Neural cell (in vitro differentiated cells): ENCODE data around the gene PLAU. TPM values are rescaled to one million over a fixed set of nuclear protein-coding genes. Genes with fewer than 3 reads are reported as not detected.
"Not testable (repeated sequence)": the region's sequence is repeated elsewhere in the genome, so short reads cannot be mapped to it uniquely, and the experiment has no call there.

ENCODE experiments used
- H2AFZ ChIP-seq: fragments of 200-600, 300-800 bp; sonication (generic), shearing (Covaris generic); 2 replicates; pipeline ENCODE4 v1.6.0; 2014; ENCODE audit warnings: low read depth, mild to moderate bottlenecking, antibody characterized with exemption, low read length, moderate library complexity
- H3F3A ChIP-seq: fragments of 200-600 bp; shearing (Covaris generic); 2 replicates; pipeline ENCODE4 v1.6.1; 2016; ENCODE audit warnings: mild to moderate bottlenecking, moderate library complexity, mixed read lengths, antibody characterized with exemption, low read length; ENCODE audit not compliant: insufficient read depth, poor library complexity, severe bottlenecking
- H3K27ac ChIP-seq: fragments of 200-600, 300-800 bp; sonication (generic), shearing (Covaris generic); 2 replicates; pipeline ENCODE4 v1.5.1; 2014; ENCODE audit warnings: mild to moderate bottlenecking, low read length, moderate library complexity
- H3K27me3 ChIP-seq: fragments of 300-800, 200-600 bp; sonication (generic), shearing (Covaris generic); 2 replicates; pipeline ENCODE4 v1.6.0; 2014; ENCODE audit warnings: mild to moderate bottlenecking, low read depth, low read length, moderate library complexity; ENCODE audit not compliant: insufficient read depth
- H3K36me3 ChIP-seq: fragments of 300-800, 200-600 bp; sonication (generic), shearing (Covaris generic); 2 replicates; pipeline ENCODE4 v1.5.1; 2014; ENCODE audit warnings: mild to moderate bottlenecking, antibody characterized with exemption, low read length, moderate library complexity; ENCODE audit not compliant: insufficient read depth
- H3K4me2 ChIP-seq: fragments of 300-800, 200-600 bp; sonication (generic), shearing (Covaris generic); 2 replicates; pipeline ENCODE4 v1.6.0; 2014; ENCODE audit warnings: mild to moderate bottlenecking, low read length
- H3K4me3 ChIP-seq: fragments of 300-800, 200-600 bp; sonication (generic), shearing (Covaris generic); 2 replicates; pipeline ENCODE4 v1.5.1; 2014; ENCODE audit warnings: mild to moderate bottlenecking, low read length, moderate library complexity
- H3K79me2 ChIP-seq: fragments of 200-600 bp; shearing (Covaris generic); replicated peaks from 2 replicates; pipeline ENCODE4 v1.6.0; 2014; ENCODE audit warnings: mild to moderate bottlenecking, low read length, moderate library complexity; ENCODE audit not compliant: insufficient read depth
- H3K9ac ChIP-seq: fragments of 300-800, 200-600 bp; sonication (generic), shearing (Covaris generic); 2 replicates; pipeline ENCODE4 v1.6.1; 2016; ENCODE audit warnings: mild to moderate bottlenecking, low read length, mixed read lengths
- H3K9me2 ChIP-seq: fragments of 200-600 bp; shearing (Covaris generic); 2 replicates; pipeline ENCODE4 v1.6.1; 2016; ENCODE audit warnings: mild to moderate bottlenecking, low read length, mixed read lengths; ENCODE audit not compliant: insufficient read depth
- H3K9me3 ChIP-seq: fragments of 200-600, 300-800 bp; sonication (generic), shearing (Covaris generic); 2 replicates; pipeline ENCODE4 v1.6.1; 2016; ENCODE audit warnings: mild to moderate bottlenecking, mixed run types, low read length, moderate library complexity, mixed read lengths
- H4K20me1 ChIP-seq: fragments of 200-600 bp; shearing (Covaris generic); 2 replicates; pipeline ENCODE4 v1.6.1; 2016; ENCODE audit warnings: mild to moderate bottlenecking, mixed run types; ENCODE audit not compliant: insufficient read depth
- CTCF ChIP-seq: fragments of 450-650 bp; IDR thresholded peaks from 2 replicates; pipeline ENCODE4 v1.5.1; 2014; ENCODE audit warnings: antibody characterized with exemption, mild to moderate bottlenecking, moderate library complexity; ENCODE audit not compliant: poor library complexity, severe bottlenecking
- EP300 ChIP-seq: fragments of 450-650 bp; conservative IDR thresholded peaks from 2 replicates; pipeline ENCODE4 v1.6.1; 2014; ENCODE audit warnings: antibody characterized with exemption, mild to moderate bottlenecking, moderate library complexity; ENCODE audit not compliant: poor library complexity, severe bottlenecking
- EZH2 ChIP-seq: fragments of 200-600, 300-800 bp; shearing (Covaris generic), sonication (generic); IDR thresholded peaks from 2 replicates; pipeline ENCODE4 v1.6.1; 2014; ENCODE audit warnings: antibody characterized with exemption, low read length, borderline replicate concordance, mild to moderate bottlenecking; ENCODE audit not compliant: insufficient read depth, poor library complexity, severe bottlenecking
- MXI1 ChIP-seq: fragments of 450-650 bp; conservative IDR thresholded peaks from 2 replicates; pipeline ENCODE4 v1.6.1; 2014; ENCODE audit warnings: antibody characterized with exemption, mild to moderate bottlenecking; ENCODE audit not compliant: poor library complexity, severe bottlenecking
- POLR2AphosphoS5 ChIP-seq: IDR thresholded peaks from 2 replicates; pipeline ENCODE4 v1.6.1; 2012
- RAD21 ChIP-seq: fragments of 450-650 bp; conservative IDR thresholded peaks from 2 replicates; pipeline ENCODE4 v1.6.1; 2014; ENCODE audit warnings: antibody characterized with exemption, mild to moderate bottlenecking, moderate library complexity
- REST ChIP-seq: IDR thresholded peaks from 2 replicates; pipeline ENCODE4 v1.6.1; 2012; ENCODE audit warnings: borderline replicate concordance
- SMC3 ChIP-seq: fragments of 450-650 bp; conservative IDR thresholded peaks from 2 replicates; pipeline ENCODE4 v1.6.1; 2014; ENCODE audit warnings: antibody characterized with exemption, mild to moderate bottlenecking, moderate library complexity; ENCODE audit not compliant: poor library complexity
- TAF1 ChIP-seq: IDR thresholded peaks from 2 replicates; pipeline ENCODE4 v1.6.1; 2012; ENCODE audit warnings: low read depth
- polyA plus RNA-seq: library from polyadenylated mRNA; depleted of rRNA; stranded (reverse); fragments of >200 nt; gene quantifications from 2 replicates; pipeline ENCODE4 v1.2.3, GENCODE V29; 2014

Gene PLAU
- polyA plus RNA-seq, 1 donor from 2014 or later, result 1.1 TPM

GRCh38 chr10:73887294-73888039 lies 23.5 kb upstream of the PLAU start (continued):
- no peak for TF ChIP-seq EZH2
- no peak for TF ChIP-seq EP300

GRCh38 chr10:73888514-73888913 lies 22.4 kb upstream of the PLAU start:
- Histone ChIP-seq H2AFZ (no peak overlapping the region), H3F3A (no peaks in the 10 kb centered on the region), H3K36me3 (no peaks in the 10 kb centered on the region), H3K9me2 (no peaks in the 10 kb centered on the region), H3K9me3 (no peaks in the 10 kb centered on the region), H3K4me2 (no peak overlapping the region), H4K20me1 (no peaks in the 10 kb centered on the region), H3K4me3 (no peak overlapping the region), H3K9ac (no peak overlapping the region), H3K27me3 (no peaks in the 10 kb centered on the region), H3K79me2 (no peaks in the 10 kb centered on the region), H3K27ac (no peak overlapping the region)
- no peak for TF ChIP-seq EP300
- no peak for TF ChIP-seq REST
- no peak for TF ChIP-seq EZH2
- no peak for TF ChIP-seq TAF1
- no peak for TF ChIP-seq SMC3
- TF ChIP-seq RAD21, result no peak
- no peak for TF ChIP-seq CTCF
- no peak for TF ChIP-seq POLR2AphosphoS5
- no peak for TF ChIP-seq MXI1

GRCh38 chr10:73889014-73889413 lies 21.9 kb upstream of the PLAU start:
- no peak overlapping the region for H2AFZ ChIP-seq
- H4K20me1 ChIP-seq, result no peaks in the 10 kb centered on the region
- no peaks in the 10 kb centered on the region for H3K27me3 ChIP-seq
- no peaks in the 10 kb centered on the region for H3K79me2 ChIP-seq
- no peak overlapping the region for H3K4me3 ChIP-seq
- no peak overlapping the region for H3K4me2 ChIP-seq
- no peak overlapping the region for H3K9ac ChIP-seq
- no peaks in the 10 kb centered on the region for H3K9me2 ChIP-seq
- H3K9me3 ChIP-seq, result no peaks in the 10 kb centered on the region
- H3K36me3 ChIP-seq, result no peaks in the 10 kb centered on the region
- TF ChIP-seq SMC3, result no peak
- TF ChIP-seq EP300, result no peak
- TF ChIP-seq MXI1, result no peak
- no peak for TF ChIP-seq REST
- no peak for TF ChIP-seq RAD21
- H3K27ac ChIP-seq, result no peak overlapping the region
- no peaks in the 10 kb centered on the region for H3F3A ChIP-seq

- H3F3A ChIP-seq, H4K20me1 ChIP-seq, H3K9me2 ChIP-seq, H3K79me2 ChIP-seq, H3K27me3 ChIP-seq, H3K4me2 ChIP-seq, H3K9ac ChIP-seq, H3K27ac ChIP-seq, H3K36me3 ChIP-seq, H3K4me3 ChIP-seq, H3K9me3 ChIP-seq, H2AFZ ChIP-seq: not testable (repeated sequence)
Observed at GRCh38 chr10:73889416-73889815, 21.5 kb upstream of the PLAU start.
